Measurements from ENCODE around the gene SLC4A1.

DNA sequence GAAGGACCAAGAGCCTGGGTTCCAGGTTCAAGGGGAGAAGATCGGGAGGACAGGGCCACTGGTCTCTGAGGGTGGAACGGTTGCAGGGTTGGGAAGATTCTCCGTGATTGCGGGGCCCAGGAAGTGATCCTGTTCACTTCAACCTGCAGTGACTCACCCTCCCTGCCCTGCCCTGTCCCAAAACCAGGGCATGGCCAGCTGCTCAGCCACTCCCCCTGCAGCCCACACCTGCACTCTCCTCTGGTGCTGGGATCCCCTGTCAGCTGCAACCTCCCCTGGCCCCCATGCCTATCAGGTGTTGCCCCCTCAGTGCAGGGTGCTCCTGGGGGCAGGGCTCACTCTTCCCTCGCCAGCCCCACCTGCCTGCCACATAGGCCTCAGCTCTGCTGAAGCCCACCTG lies 41.5 kb upstream of the SLC4A1 start:
- no peak for TF ChIP-seq CTCF (IDR thresholded peaks at IDR 0.05; ENCODE audit: poor library complexity)
- TF ChIP-seq EZH2 (IDR thresholded peaks at IDR 0.05; ENCODE audit: borderline replicate concordance): no peak
- TF ChIP-seq EZH2phosphoT487 (IDR thresholded peaks at IDR 0.05; ENCODE audit: low read depth, severe bottlenecking, unreplicated experiment): no peak
